Measurements from ENCODE around the gene ZMYND8.

Gene ZMYND8

GRCh38 chr20:47228654-47229053 lies 127.8 kb downstream of the ZMYND8 start:
- no peak for DNase-seq (ENCODE audit: low read depth in 2 of 2, low spot score in 1 of 2)

GRCh38 chr20:47227576-47227975 lies 128.9 kb downstream of the ZMYND8 start:
- DNase-seq (ENCODE audit: low read depth in 2 of 2, low spot score in 1 of 2) = no peak

- DNase-seq (ENCODE audit: low read depth in 2 of 2, low spot score in 1 of 2) = no peak
These were observed 129.4 kb downstream of the ZMYND8 start for GRCh38 chr20:47227119-47227518.

GRCh38 chr20:47225458-47225857 lies 131.0 kb downstream of the ZMYND8 start:
- DNase-seq (ENCODE audit: low read depth in 2 of 2, low spot score in 1 of 2) = no peak

- no peak for DNase-seq (ENCODE audit: low read depth in 2 of 2, low spot score in 1 of 2)
These were observed 131.6 kb downstream of the ZMYND8 start for GRCh38 chr20:47224857-47225256.

- DNase-seq (ENCODE audit: low read depth in 2 of 2, low spot score in 1 of 2) = no peak
These were observed 132.2 kb downstream of the ZMYND8 start for GRCh38 chr20:47224300-47224791.

- DNase-seq (ENCODE audit: low read depth in 2 of 2, low spot score in 1 of 2) = no peak
These were observed 132.6 kb downstream of the ZMYND8 start for GRCh38 chr20:47223896-47224295.

GRCh38 chr20:47222468-47223119 lies 133.9 kb downstream of the ZMYND8 start:
- no peak for DNase-seq (ENCODE audit: low read depth in 2 of 2, low spot score in 1 of 2)

- DNase-seq (ENCODE audit: low read depth in 2 of 2, low spot score in 1 of 2) = no peak
These were observed 135.4 kb downstream of the ZMYND8 start for GRCh38 chr20:47221036-47221625.

GRCh38 chr20:47220161-47220582 lies 136.3 kb downstream of the ZMYND8 start:
- peak in 1 of 2 donors; percentile 24 for DNase-seq (ENCODE audit: low read depth in 2 of 2, low spot score in 1 of 2)

GRCh38 chr20:47217482-47218446 lies 138.7 kb downstream of the ZMYND8 start:
- no peak for DNase-seq (ENCODE audit: low read depth in 2 of 2, low spot score in 1 of 2)

GRCh38 chr20:47216819-47217410 lies 139.6 kb downstream of the ZMYND8 start:
- no peak for DNase-seq (ENCODE audit: low read depth in 2 of 2, low spot score in 1 of 2)

- DNase-seq (ENCODE audit: low read depth in 2 of 2, low spot score in 1 of 2) = no peak
These were observed 140.7 kb downstream of the ZMYND8 start for GRCh38 chr20:47215653-47216397.

- no peak for DNase-seq (ENCODE audit: low read depth in 2 of 2, low spot score in 1 of 2)
These were observed 142.5 kb downstream of the ZMYND8 start for GRCh38 chr20:47213966-47214365.

- DNase-seq (ENCODE audit: low read depth in 2 of 2, low spot score in 1 of 2) = no peak
These were observed 143.8 kb downstream of the ZMYND8 start for GRCh38 chr20:47212606-47213207.

GRCh38 chr20:47211036-47211435 lies 145.5 kb downstream of the ZMYND8 start:
- DNase-seq (ENCODE audit: low read depth in 2 of 2, low spot score in 1 of 2) = no peak

- no peak for DNase-seq (ENCODE audit: low read depth in 2 of 2, low spot score in 1 of 2)
These were observed 146.0 kb downstream of the ZMYND8 start for GRCh38 chr20:47210470-47210869.

- no peak for DNase-seq (ENCODE audit: low read depth in 2 of 2, low spot score in 1 of 2)
These were observed 146.5 kb downstream of the ZMYND8 start for GRCh38 chr20:47209982-47210381.

- DNase-seq (ENCODE audit: low read depth in 2 of 2, low spot score in 1 of 2) = no peak
These were observed 147.8 kb downstream of the ZMYND8 start for GRCh38 chr20:47208534-47209174.

Data from stimulated activated CD8-positive, alpha-beta memory T cell treated with anti-CD3 and anti-CD28 coated beads, Interleukin-4, amount 100 ng/mL, for 4 hours (primary cell).